ENCODE measurements around the gene IL17REL.

Gene IL17REL

DNA sequence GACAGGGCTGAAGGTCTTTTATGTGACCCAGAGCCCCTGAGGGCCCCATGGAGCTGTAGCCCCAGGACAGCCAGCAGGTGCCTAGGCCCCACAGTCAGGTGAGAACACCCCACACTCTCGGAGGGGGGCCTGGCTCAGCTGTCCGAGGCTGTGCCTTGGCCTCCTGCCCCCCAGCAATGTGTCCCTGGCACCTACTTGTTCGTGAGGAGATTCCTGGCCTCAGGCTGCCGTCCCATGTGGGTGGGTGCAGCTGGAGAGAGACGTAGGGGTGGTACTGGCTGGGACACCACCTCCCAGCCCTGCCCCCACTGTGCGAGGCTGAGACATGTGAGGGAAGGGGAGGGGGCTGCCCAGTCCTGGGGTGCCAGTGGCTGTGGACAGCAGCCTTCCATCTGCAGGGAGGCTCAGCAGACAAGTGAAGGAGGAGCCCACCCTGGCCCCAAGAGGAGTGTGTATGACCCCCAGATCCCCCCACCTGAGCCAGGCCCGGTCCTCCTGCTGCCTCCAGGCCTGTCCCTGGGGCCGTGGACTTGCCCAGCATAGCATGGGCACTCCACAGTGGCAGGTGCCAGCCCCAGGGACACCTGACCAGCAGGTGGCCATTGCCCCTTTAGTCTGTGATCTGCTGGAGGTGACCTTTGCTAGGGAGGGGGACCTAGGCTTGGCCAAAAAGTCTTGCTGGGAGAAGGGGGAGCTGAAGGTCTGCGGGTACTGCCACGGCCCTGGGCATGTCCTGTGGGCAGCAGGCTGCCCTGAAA is 17.0 kb downstream of the IL17REL start:
- H3K36me3 Mint-ChIP-seq (ENCODE audit: low read depth) = no peaks in the 10 kb centered on the region
- TF ChIP-seq, protein P1, sequence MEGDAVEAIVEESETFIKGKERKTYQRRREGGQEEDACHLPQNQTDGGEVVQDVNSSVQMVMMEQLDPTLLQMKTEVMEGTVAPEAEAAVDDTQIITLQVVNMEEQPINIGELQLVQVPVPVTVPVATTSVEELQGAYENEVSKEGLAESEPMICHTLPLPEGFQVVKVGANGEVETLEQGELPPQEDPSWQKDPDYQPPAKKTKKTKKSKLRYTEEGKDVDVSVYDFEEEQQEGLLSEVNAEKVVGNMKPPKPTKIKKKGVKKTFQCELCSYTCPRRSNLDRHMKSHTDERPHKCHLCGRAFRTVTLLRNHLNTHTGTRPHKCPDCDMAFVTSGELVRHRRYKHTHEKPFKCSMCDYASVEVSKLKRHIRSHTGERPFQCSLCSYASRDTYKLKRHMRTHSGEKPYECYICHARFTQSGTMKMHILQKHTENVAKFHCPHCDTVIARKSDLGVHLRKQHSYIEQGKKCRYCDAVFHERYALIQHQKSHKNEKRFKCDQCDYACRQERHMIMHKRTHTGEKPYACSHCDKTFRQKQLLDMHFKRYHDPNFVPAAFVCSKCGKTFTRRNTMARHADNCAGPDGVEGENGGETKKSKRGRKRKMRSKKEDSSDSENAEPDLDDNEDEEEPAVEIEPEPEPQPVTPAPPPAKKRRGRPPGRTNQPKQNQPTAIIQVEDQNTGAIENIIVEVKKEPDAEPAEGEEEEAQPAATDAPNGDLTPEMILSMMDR (IDR thresholded peaks at IDR 0.05; ENCODE audit: unreplicated experiment in 3 of 3) = no peak
- H3K9me3 Mint-ChIP-seq = peaks cover 14% of the 10 kb centered on the region
- H3K4me3 Mint-ChIP-seq = no peak overlapping the region
- H3K27me3 Mint-ChIP-seq (ENCODE audit: low read depth) = peaks cover 28% of the 10 kb centered on the region
- peaks cover 5% of the 10 kb centered on the region for H3K4me1 Mint-ChIP-seq
- H3K27ac Mint-ChIP-seq = no peak overlapping the region

DNA sequence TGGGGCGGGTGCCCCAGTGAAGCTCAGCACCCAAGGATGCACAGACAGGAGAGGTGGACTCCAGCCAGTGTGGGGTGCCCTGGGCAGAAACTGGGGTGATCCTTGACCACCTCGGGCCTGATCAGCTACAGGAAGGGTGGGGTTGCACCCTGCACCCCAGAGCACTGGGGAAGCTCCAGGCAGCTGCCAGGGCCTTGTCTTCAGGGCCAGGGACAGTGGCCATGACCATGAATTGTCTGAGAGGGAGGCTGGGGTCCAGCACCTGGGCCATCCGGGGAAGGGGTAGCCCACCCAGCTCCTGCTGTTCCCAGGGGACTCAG is 17.6 kb downstream of the IL17REL start:
- TF ChIP-seq, protein P1 (IDR thresholded peaks at IDR 0.05; ENCODE audit: unreplicated experiment in 3 of 3) = no peak
- Mint-ChIP-seq H3K36me3 (ENCODE audit: low read depth) (no peaks in the 10 kb centered on the region), H3K27me3 (ENCODE audit: low read depth) (peaks cover 24% of the 10 kb centered on the region), H3K9me3 (peaks cover 19% of the 10 kb centered on the region), H3K27ac (no peak overlapping the region), H3K4me1 (peaks cover 5% of the 10 kb centered on the region), H3K4me3 (no peak overlapping the region)

DNA sequence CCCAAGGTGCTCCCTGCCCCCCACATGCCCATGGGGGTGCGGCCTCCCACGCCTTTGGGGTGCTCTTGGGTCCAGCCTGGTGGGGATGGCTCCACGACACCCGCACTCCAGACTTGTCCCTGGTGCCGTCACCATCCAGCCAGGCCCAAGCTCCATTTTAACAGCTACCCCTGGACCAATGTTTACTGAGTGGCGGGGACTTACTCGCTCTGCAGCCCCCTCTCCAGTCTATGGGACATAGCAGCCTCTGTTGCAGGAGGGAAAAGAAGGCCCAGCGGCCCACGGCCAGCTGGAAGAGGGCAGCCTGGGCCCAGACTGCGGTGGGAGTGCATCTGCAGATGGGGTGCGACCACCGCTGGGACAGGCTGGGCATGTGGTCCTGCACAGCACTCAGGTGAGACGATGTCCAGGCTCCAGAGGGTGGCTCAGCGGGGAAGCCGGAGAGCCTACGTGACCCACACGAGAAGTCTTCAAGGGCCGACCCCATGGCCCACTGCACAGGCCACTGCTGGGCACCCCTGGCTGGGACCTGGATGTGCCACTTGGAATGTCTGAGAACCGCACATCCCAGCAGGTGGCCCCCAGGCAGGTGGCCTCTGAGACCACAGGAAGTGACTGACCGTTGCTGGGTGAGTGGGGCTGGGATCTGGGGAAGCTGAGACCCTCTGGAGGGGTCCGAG is 18.1 kb downstream of the IL17REL start:
- Mint-ChIP-seq H3K36me3 (ENCODE audit: low read depth) (no peaks in the 10 kb centered on the region), H3K4me1 (peaks cover 5% of the 10 kb centered on the region), H3K27me3 (ENCODE audit: low read depth) (peaks cover 24% of the 10 kb centered on the region), H3K4me3 (no peak overlapping the region), H3K27ac (no peak overlapping the region), H3K9me3 (peaks cover 21% of the 10 kb centered on the region)
- TF ChIP-seq, protein P1 (IDR thresholded peaks at IDR 0.05; ENCODE audit: unreplicated experiment in 3 of 3) = no peak

DNA sequence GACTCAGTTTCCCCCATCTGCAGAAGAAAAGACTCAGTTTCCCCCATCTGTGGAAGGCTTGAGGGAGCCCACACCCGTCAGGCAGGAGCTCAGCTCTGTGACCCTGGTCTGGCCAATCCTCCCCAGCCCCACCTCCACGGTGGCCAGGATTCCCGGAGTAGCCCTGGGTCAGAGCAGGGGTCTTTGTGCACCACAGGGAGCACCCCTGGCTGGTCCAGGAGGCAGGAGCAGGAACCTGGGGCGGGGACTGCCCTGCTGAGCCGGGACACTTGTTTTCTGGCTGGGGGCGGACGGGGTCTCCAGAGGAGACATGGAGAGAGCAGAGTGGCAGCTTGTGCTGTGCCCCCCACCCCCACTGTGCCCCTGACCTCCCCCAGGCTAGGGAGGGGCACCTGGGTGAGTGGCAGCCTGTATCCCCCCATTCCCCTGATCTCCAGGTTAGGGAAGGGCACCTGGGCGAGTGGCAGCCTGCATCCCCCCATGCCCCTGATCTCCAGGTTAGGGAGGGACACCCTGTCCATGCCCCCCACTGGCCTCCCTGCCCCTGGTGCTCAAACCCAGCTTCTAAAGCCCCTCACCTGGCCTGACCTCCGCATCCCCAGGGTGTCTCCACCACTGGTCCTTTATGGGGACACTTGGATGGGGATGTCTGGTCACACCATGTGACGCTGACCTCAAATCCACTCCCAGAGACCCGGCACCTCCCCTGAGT is 18.8 kb downstream of the IL17REL start:
- peaks cover 24% of the 10 kb centered on the region for H3K9me3 Mint-ChIP-seq
- no peaks in the 10 kb centered on the region for H3K36me3 Mint-ChIP-seq (ENCODE audit: low read depth)
- H3K4me3 Mint-ChIP-seq = no peak overlapping the region
- TF ChIP-seq, protein P1 (IDR thresholded peaks at IDR 0.05; ENCODE audit: unreplicated experiment in 3 of 3) = no peak
- peaks cover 19% of the 10 kb centered on the region for H3K27me3 Mint-ChIP-seq (ENCODE audit: low read depth)
- H3K27ac Mint-ChIP-seq = no peak overlapping the region
- H3K4me1 Mint-ChIP-seq = peaks cover 5% of the 10 kb centered on the region

DNA sequence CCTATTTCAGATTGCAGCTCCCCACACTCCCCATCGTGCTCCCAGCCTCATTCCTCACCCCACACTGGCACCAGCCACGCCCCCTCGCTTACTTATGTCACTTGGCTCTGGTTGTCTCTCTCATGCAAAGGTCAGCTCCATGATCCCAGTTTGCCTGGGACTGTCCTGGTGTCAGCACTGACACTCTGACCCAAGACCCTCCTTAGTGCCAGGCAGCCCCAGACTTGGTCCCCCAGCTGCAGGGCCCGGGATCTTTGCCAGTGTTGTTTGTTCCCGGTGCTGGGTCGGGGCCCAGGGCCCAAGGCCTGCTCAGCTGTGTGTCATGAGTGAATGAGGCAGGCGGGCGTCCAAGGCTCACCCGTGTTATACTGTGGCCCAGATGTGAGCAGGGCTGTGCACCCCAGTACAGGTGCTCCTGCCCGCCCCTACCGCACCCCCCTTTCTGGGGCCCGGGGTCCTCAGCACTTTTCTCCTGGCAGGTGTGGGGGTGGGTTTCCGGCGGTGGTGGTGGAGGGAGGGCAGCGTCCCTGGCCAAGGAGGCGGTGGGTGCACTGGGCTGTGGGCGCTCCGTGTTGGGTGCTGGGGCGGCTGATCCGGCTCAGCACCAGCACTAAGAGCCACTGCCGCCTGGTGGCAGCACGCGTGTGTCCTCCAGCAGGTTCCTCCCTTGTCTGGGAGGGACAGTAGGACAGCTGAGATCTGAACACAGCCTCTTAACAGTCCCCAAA is 19.5 kb downstream of the IL17REL start:
- TF ChIP-seq, protein P1 (IDR thresholded peaks at IDR 0.05; ENCODE audit: unreplicated experiment in 3 of 3) = peak; percentile 30 to 58 (median 31)
- Mint-ChIP-seq H3K36me3 (ENCODE audit: low read depth) (no peaks in the 10 kb centered on the region), H3K9me3 (peaks cover 30% of the 10 kb centered on the region), H3K4me3 (no peak overlapping the region), H3K27me3 (ENCODE audit: low read depth) (peaks cover 19% of the 10 kb centered on the region), H3K27ac (no peak overlapping the region), H3K4me1 (no peaks in the 10 kb centered on the region)
